ENCODE measurements around the gene ZNF467. TPM values are rescaled to one million over a fixed set of nuclear protein-coding genes. Genes with fewer than 3 reads are reported as not detected.

Gene ZNF467
- total RNA-seq, 2 donors from 2014 or later, result 0.91 to 2.5 TPM

GRCh38 chr7:149750122-149750845 lies 23.1 kb downstream of the ZNF467 start:
- WGBS, 2 experiments (ENCODE audit: insufficient coverage in 1 of 2, insufficient read length in 1 of 2), result 94 to 98% methylated on average over 6 to 9 of the region's 9 CpGs

GRCh38 chr7:149748076-149748874 lies 25.1 kb downstream of the ZNF467 start:
- H3K27me3 ChIP-seq (ENCODE audit: control insufficient read depth, insufficient read depth, low read length, poor library complexity, severe bottlenecking), result peaks cover 14% of the 10 kb centered on the region
- no peak overlapping the region for H3K9ac ChIP-seq (ENCODE audit: extremely low read depth, low read length, poor library complexity, severe bottlenecking)
- Mint-ChIP-seq H3K36me3 (ENCODE audit: low read depth) (no peaks in the 10 kb centered on the region), H3K27ac (no peak overlapping the region), H3K4me1 (peaks cover 2% of the 10 kb centered on the region), H3K27me3 (ENCODE audit: insufficient read depth) (peaks cover 37% of the 10 kb centered on the region), H3K9me3 (no peaks in the 10 kb centered on the region), H3K4me3 (no peak overlapping the region)
- H3K9me3 ChIP-seq (ENCODE audit: control insufficient read depth, low read length), result peaks cover 8% of the 10 kb centered on the region
- no peaks in the 10 kb centered on the region for H3K36me3 ChIP-seq (ENCODE audit: control insufficient read depth, insufficient read depth, low read length)
- H3K27ac ChIP-seq (ENCODE audit: low read depth, low read length), result no peak overlapping the region
- DNase-seq, result peak; percentile 75
- no peaks in the 10 kb centered on the region for H3K4me1 ChIP-seq (ENCODE audit: control insufficient read depth, insufficient read depth, low read length)
- 56 to 78% methylated on average over 8 to 9 of the region's 9 CpGs for WGBS, 2 experiments (ENCODE audit: insufficient coverage in 1 of 2, insufficient read length in 1 of 2)
- TF ChIP-seq CTCF (conservative IDR thresholded peaks at IDR 0.05), result no peak
- no peak overlapping the region for H3K4me3 ChIP-seq (ENCODE audit: low read length)

More at GRCh38 chr7:149750122-149750845, 23.1 kb downstream of the ZNF467 start:
- Mint-ChIP-seq H3K36me3 (ENCODE audit: low read depth) (no peaks in the 10 kb centered on the region), H3K4me3 (no peak overlapping the region), H3K4me1 (peaks cover 2% of the 10 kb centered on the region), H3K27me3 (ENCODE audit: insufficient read depth) (peaks cover 27% of the 10 kb centered on the region), H3K9me3 (no peaks in the 10 kb centered on the region), H3K27ac (no peak overlapping the region)
- Histone ChIP-seq H3K4me1 (ENCODE audit: control insufficient read depth, insufficient read depth, low read length) (no peaks in the 10 kb centered on the region), H3K9me3 (ENCODE audit: control insufficient read depth, low read length) (peaks cover 8% of the 10 kb centered on the region), H3K27me3 (ENCODE audit: control insufficient read depth, insufficient read depth, low read length, poor library complexity, severe bottlenecking) (peaks cover 14% of the 10 kb centered on the region), H3K4me3 (ENCODE audit: low read length) (no peak overlapping the region), H3K36me3 (ENCODE audit: control insufficient read depth, insufficient read depth, low read length) (no peaks in the 10 kb centered on the region), H3K27ac (ENCODE audit: low read depth, low read length) (no peak overlapping the region), H3K9ac (ENCODE audit: extremely low read depth, low read length, poor library complexity, severe bottlenecking) (no peak overlapping the region)
- DNase-seq, result no peak
- no peak for TF ChIP-seq CTCF (conservative IDR thresholded peaks at IDR 0.05)

GRCh38 chr7:149743476-149744255 lies 29.7 kb downstream of the ZNF467 start:
- Mint-ChIP-seq H3K36me3 (ENCODE audit: low read depth) (no peaks in the 10 kb centered on the region), H3K4me1 (peaks cover 6% of the 10 kb centered on the region), H3K4me3 (no peak overlapping the region), H3K9me3 (no peaks in the 10 kb centered on the region), H3K27me3 (ENCODE audit: insufficient read depth) (peaks cover 47% of the 10 kb centered on the region), H3K27ac (no peak overlapping the region)
- H3K4me3 ChIP-seq (ENCODE audit: low read length), result no peak overlapping the region
- 83 to 88% methylated on average over 1 to 4 of the region's 4 CpGs for WGBS, 2 experiments (ENCODE audit: insufficient coverage in 1 of 2, insufficient read length in 1 of 2)
- no peak overlapping the region for H3K27ac ChIP-seq (ENCODE audit: low read depth, low read length)
- no peak overlapping the region for H3K9ac ChIP-seq (ENCODE audit: extremely low read depth, low read length, poor library complexity, severe bottlenecking)
- DNase-seq, result no peak
- no peak for TF ChIP-seq CTCF (conservative IDR thresholded peaks at IDR 0.05)
- H3K36me3 ChIP-seq (ENCODE audit: control insufficient read depth, insufficient read depth, low read length), result no peaks in the 10 kb centered on the region
- peaks cover 14% of the 10 kb centered on the region for H3K27me3 ChIP-seq (ENCODE audit: control insufficient read depth, insufficient read depth, low read length, poor library complexity, severe bottlenecking)
- no peaks in the 10 kb centered on the region for H3K4me1 ChIP-seq (ENCODE audit: control insufficient read depth, insufficient read depth, low read length)
- no peaks in the 10 kb centered on the region for H3K9me3 ChIP-seq (ENCODE audit: control insufficient read depth, low read length)

All from endodermal cell (in vitro differentiated cells).